Measurements from ENCODE around the gene HTR3E. TPM values are rescaled to one million over a fixed set of nuclear protein-coding genes. Genes with fewer than 3 reads are reported as not detected.

The HTR3E gene
- total RNA-seq, 1 donor from 2014 or later, result not detected

GRCh38 chr3:184078851-184079250 is 18.0 kb upstream of the HTR3E start:
- no peaks in the 10 kb centered on the region for H3K4me1 Mint-ChIP-seq
- no peak overlapping the region for H3K4me3 ChIP-seq
- H3K79me2 ChIP-seq (ENCODE audit: low read depth), result no peaks in the 10 kb centered on the region
- H3F3A ChIP-seq (ENCODE audit: low read depth), result no peaks in the 10 kb centered on the region
- DNase-seq (ENCODE audit: low spot score), result no peak
- no peak overlapping the region for H3K4me3 Mint-ChIP-seq
- H3K9me3 ChIP-seq (ENCODE audit: low read depth), result no peaks in the 10 kb centered on the region
- H3K27me3 Mint-ChIP-seq (ENCODE audit: insufficient read depth, low read depth), result peaks cover 8% of the 10 kb centered on the region
- no peaks in the 10 kb centered on the region for H3K36me3 Mint-ChIP-seq
- no peaks in the 10 kb centered on the region for H3K4me1 ChIP-seq
- H3K27ac Mint-ChIP-seq, result no peak overlapping the region
- H3K4me2 ChIP-seq, result no peak overlapping the region
- H3K27me3 ChIP-seq, result no peaks in the 10 kb centered on the region
- no peaks in the 10 kb centered on the region for H4K20me1 ChIP-seq (ENCODE audit: low read depth)
- no peaks in the 10 kb centered on the region for H3K9me3 Mint-ChIP-seq
- no peak overlapping the region for H2AFZ ChIP-seq (replicated peaks)
- no peak for TF ChIP-seq EZH2phosphoT487 (IDR thresholded peaks at IDR 0.05)
- no peak for TF ChIP-seq EZH2 (IDR thresholded peaks at IDR 0.05)
- TF ChIP-seq CTCF (IDR thresholded peaks at IDR 0.05), result no peak
- no peak overlapping the region for H3K27ac ChIP-seq
- no peak overlapping the region for H3K9ac ChIP-seq
- no peaks in the 10 kb centered on the region for H3K36me3 ChIP-seq

GRCh38 chr3:184081116-184081830 is 15.6 kb upstream of the HTR3E start:
- Mint-ChIP-seq H3K27ac (no peak overlapping the region), H3K36me3 (no peaks in the 10 kb centered on the region), H3K4me3 (no peak overlapping the region), H3K4me1 (no peaks in the 10 kb centered on the region), H3K9me3 (no peaks in the 10 kb centered on the region), H3K27me3 (ENCODE audit: insufficient read depth, low read depth) (peaks cover 8% of the 10 kb centered on the region)
- no peak overlapping the region for H2AFZ ChIP-seq (replicated peaks)
- H3F3A ChIP-seq (ENCODE audit: low read depth), result no peaks in the 10 kb centered on the region
- H3K4me1 ChIP-seq, result no peaks in the 10 kb centered on the region
- no peaks in the 10 kb centered on the region for H3K27me3 ChIP-seq
- H3K4me2 ChIP-seq, result no peak overlapping the region
- H3K4me3 ChIP-seq, result no peak overlapping the region
- no peak overlapping the region for H3K9ac ChIP-seq
- no peaks in the 10 kb centered on the region for H3K79me2 ChIP-seq (ENCODE audit: low read depth)
- H4K20me1 ChIP-seq (ENCODE audit: low read depth), result no peaks in the 10 kb centered on the region
- TF ChIP-seq EZH2 (IDR thresholded peaks at IDR 0.05), result no peak
- no peak for TF ChIP-seq CTCF (IDR thresholded peaks at IDR 0.05)
- no peak for TF ChIP-seq EZH2phosphoT487 (IDR thresholded peaks at IDR 0.05)
- no peaks in the 10 kb centered on the region for H3K36me3 ChIP-seq
- DNase-seq (ENCODE audit: low spot score), result no peak
- no peaks in the 10 kb centered on the region for H3K9me3 ChIP-seq (ENCODE audit: low read depth)
- no peak overlapping the region for H3K27ac ChIP-seq

- H4K20me1 ChIP-seq (ENCODE audit: low read depth), result no peaks in the 10 kb centered on the region
- no peak for DNase-seq (ENCODE audit: low spot score)
- H3K36me3 Mint-ChIP-seq, result no peaks in the 10 kb centered on the region
- H3K9ac ChIP-seq, result no peak overlapping the region
- no peak overlapping the region for H3K27ac ChIP-seq
- no peaks in the 10 kb centered on the region for H3K4me1 Mint-ChIP-seq
- no peaks in the 10 kb centered on the region for H3K27me3 ChIP-seq
- H3K27me3 Mint-ChIP-seq (ENCODE audit: insufficient read depth, low read depth), result peaks cover 8% of the 10 kb centered on the region
- no peaks in the 10 kb centered on the region for H3F3A ChIP-seq (ENCODE audit: low read depth)
- no peak overlapping the region for H3K4me2 ChIP-seq
- H3K79me2 ChIP-seq (ENCODE audit: low read depth), result no peaks in the 10 kb centered on the region
- H3K9me3 ChIP-seq (ENCODE audit: low read depth), result no peaks in the 10 kb centered on the region
- H3K4me3 ChIP-seq, result no peak overlapping the region
- H3K27ac Mint-ChIP-seq, result no peak overlapping the region
- H3K36me3 ChIP-seq, result no peaks in the 10 kb centered on the region
- no peak overlapping the region for H2AFZ ChIP-seq (replicated peaks)
- H3K4me3 Mint-ChIP-seq, result no peak overlapping the region
- TF ChIP-seq EZH2phosphoT487 (IDR thresholded peaks at IDR 0.05) (no peak), EZH2 (IDR thresholded peaks at IDR 0.05) (no peak), CTCF (IDR thresholded peaks at IDR 0.05) (no peak)
- no peaks in the 10 kb centered on the region for H3K9me3 Mint-ChIP-seq
- H3K4me1 ChIP-seq, result no peaks in the 10 kb centered on the region
Measured at GRCh38 chr3:184082034-184082433, 14.8 kb upstream of the HTR3E start.

Measured in neural progenitor cell (in vitro differentiated cells).